IPS DF 4.7 (cell line): ENCODE measurements around the gene SLC22A16.

Source experiments
- DNase-seq: peaks from one replicate; pipeline ENCODE4 v3.0.0-alpha.2; 2013; ENCODE audit warnings: low spot score; ENCODE audit errors: extremely low read depth

Gene SLC22A16

DNA sequence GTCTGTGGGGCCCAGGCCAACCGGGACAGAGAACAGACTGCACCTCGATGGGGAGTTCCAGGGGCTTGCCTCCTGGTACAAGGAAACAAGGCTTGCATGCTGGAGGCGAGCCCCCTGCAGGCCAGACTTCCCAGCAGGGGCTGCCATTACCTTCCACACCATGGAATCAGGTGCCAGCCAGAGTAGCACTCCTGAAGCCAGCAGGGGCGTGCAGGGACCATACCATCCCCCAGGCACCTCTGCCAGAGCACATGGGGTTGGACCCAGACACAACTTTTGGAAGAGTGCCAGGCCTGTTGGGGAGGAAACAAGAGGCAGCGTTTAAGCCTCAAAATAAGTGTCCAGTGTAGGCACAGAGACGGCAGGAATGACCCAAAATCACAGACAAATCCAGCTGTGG, 67.5 kb downstream of the SLC22A16 start:
- DNase-seq = no peak

- DNase-seq = no peak
Observed at GRCh38 chr6:110404607-110405006, 71.8 kb downstream of the SLC22A16 start.

DNA sequence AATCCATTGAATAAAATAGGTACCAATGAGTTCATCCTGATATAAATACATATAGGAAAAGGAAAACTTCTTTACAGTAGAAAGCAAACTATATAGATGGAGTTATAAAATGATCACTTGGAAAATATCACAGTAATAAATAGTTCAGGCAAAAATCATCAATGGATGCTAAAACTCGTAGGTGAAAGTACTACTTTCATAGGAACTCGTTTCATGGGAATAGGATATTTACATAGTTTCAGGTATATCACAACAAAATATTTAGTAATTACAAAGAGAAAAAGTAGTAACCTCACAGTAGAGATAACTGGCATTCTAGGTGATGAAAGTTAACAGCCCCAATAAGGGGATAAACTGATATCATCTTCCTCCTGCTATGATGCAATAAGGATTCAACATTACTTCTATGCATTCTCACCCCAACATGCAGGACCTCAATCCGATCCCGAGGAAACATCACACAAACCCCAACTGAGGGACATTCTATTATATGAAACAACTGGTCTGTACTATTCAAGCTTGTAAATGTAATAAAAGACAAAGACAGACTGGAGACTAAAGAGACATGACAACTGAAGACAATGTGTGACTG, 74.7 kb downstream of the SLC22A16 start:
- no peak for DNase-seq

DNA sequence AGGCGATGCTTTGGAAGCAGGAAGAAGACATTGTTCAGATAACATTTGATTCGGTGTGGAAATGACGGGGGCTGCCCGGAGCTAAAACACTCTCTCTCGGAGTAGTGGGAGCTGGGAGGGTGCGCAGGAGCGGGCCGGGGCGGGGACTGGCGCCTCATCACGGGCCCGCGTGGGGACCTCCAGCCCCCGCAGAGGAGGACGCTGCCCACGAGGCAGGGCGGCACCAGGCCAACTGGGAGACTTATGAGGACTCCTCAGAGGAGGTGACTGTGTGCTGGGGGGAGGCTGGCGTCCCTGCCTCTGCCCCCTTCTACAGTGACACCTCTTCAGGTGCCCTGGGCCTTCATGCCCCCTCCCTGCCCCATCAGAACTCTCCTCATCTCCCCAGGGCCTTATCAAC, 76.2 kb downstream of the SLC22A16 start:
- no peak for DNase-seq

- DNase-seq = no peak
Observed at GRCh38 chr6:110399219-110400071, 77.0 kb downstream of the SLC22A16 start.

GRCh38 chr6:110398778-110399177, 77.6 kb downstream of the SLC22A16 start:
- no peak for DNase-seq

DNA sequence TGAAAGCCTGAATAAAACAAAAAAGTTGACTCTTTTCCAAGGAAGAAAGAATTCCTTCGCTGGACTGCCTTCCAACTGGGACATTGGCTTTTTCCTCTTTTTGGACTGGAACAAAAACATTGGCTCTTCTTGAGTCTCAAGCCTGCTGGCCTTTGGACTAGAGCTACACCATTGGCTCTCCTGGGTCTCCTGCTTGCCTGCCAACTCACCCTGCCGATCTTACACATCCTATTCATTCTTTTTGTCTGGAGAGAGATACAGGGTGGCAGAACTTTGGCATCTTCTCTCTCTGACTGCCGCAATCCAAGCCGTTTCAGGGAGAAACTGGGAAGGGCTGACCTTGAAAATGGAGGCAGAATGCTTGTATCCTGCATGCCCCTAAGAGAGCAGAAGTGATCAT, 81.2 kb downstream of the SLC22A16 start:
- DNase-seq = no peak

DNA sequence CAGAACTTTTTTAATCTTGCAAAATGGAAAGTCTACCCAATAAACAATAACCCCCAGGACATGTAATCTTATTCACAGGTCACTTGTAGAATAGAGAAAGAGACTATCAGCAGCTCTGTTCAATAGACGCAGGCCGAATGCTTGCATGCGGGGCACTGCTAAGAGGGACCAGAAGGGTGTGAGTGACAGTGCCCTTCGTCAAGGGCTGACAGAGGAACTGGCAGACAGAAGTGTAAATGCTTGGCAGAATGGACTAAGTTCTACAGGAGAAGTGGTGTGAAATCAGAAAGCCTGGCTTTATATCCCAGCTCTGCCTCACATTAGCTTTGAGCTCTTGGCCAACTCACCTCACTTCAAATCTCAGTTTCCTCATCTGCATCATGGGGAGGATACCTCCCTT, 82.0 kb downstream of the SLC22A16 start:
- no peak for DNase-seq

- DNase-seq = no peak
Observed at GRCh38 chr6:110392727-110393126, 83.7 kb downstream of the SLC22A16 start.

GRCh38 chr6:110390404-110390803, 86.0 kb downstream of the SLC22A16 start:
- DNase-seq = no peak

- DNase-seq = no peak
Observed at GRCh38 chr6:110389689-110390382, 86.6 kb downstream of the SLC22A16 start.

GRCh38 chr6:110387986-110388385, 88.4 kb downstream of the SLC22A16 start:
- no peak for DNase-seq

GRCh38 chr6:110385458-110385863, 91.0 kb downstream of the SLC22A16 start:
- no peak for DNase-seq

DNA sequence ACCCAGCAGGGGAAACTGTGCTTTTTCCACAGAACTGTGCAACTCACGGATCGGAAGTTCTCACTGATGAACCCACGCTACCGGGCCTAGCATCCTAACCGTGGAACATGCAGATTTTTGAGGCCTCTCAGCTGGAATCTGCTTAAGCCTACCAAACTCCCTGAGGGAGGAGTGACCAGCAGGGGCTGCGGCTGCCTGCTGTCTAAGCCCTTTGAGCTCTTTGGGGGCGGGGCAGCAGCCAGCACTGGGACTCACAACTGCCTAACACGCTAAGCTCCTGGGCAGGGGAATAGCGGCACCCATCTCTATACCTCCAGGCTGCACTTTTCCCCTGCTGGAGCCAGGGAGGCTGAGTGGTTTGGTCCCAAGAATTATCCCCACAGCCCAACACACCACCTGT, 97.9 kb downstream of the SLC22A16 start:
- DNase-seq = no peak
